ENCODE results near the gene ATP5F1C. TPM values are rescaled to one million over a fixed set of nuclear protein-coding genes. Genes with fewer than 3 reads are reported as not detected.

Gene ATP5F1C
- total and polyA plus RNA-seq, 8 donors, result 177 to 280 (median 256) TPM

DNA sequence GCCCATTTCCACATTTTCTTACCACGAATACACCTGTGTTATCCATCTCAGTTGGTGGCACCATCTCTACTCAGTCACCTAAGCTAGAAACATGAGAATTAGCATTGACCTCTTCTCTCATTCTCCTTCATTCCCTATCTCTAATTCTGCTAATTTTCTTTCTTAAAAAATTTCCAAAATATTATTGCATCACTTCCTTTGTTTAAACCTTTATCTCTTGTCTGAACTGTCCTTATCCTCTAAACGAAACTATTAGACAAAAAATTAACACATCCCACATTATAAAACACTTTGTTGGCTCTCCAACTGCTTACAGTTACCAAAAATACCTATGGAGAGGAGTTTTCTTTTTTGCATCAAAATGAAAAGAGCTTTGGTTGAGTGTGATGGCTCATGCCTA is 48.6 kb downstream of the ATP5F1C start:
- TF ChIP-seq CTCF (IDR thresholded peaks at IDR 0.05), result no peak
- H3K4me3 ChIP-seq, result no peak overlapping the region
- intact Hi-C loops (cut with DNase I), result no loop called here
- no peak for DNase-seq
- H3K27ac ChIP-seq, result no peak overlapping the region
- H3K9me3 ChIP-seq, result no peaks in the 10 kb centered on the region
- H3K27me3 ChIP-seq, result no peaks in the 10 kb centered on the region
- ATAC-seq, result no peak
- H3K36me3 ChIP-seq, result no peaks in the 10 kb centered on the region
- H3K4me1 ChIP-seq, result no peaks in the 10 kb centered on the region

- Histone ChIP-seq H3K4me3 (no peak overlapping the region), H3K27ac (no peak overlapping the region), H3K9me3 (no peaks in the 10 kb centered on the region), H3K4me1 (no peaks in the 10 kb centered on the region), H3K36me3 (no peaks in the 10 kb centered on the region), H3K27me3 (no peaks in the 10 kb centered on the region)
- DNase-seq (no peak), ATAC-seq (no peak)
- intact Hi-C loops (cut with DNase I), result no loop called here
- TF ChIP-seq CTCF (IDR thresholded peaks at IDR 0.05), result no peak
Observed at GRCh38 chr10:7846591-7846990, 58.6 kb downstream of the ATP5F1C start.

DNA sequence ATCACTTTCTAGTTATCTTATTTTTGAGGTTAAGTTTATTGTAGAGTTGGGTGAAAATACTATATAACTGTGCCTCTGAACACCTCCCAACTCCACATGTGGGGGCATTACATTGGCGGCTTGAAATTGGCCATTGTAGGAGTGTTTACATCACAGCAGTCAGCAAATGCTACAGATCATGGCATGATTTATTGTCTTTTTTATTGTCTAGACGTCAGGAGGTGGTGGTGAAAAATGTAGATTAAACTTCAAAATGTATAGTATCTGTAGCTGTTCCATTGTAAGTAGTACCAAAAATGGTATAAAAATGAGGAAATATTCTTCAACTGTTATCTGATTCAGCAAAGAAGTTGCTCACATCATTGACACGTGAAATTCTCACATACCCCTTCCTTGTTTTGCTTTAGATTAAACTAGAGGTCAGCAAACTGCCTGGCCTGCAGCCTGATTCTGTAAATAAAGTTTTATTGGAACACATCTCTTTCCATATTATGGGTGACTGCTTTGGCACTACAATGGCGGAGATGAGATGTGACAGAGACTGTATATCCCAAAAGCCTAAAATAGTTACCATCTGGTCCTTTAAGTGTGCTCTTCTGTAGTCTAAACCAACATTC is 65.4 kb downstream of the ATP5F1C start:
- no peak for ATAC-seq
- Histone ChIP-seq H3K9me3 (no peaks in the 10 kb centered on the region), H3K4me1 (peaks cover 0 to 13% of the 10 kb centered on the region in 2 donors), H3K36me3 (no peaks in the 10 kb centered on the region), H3K4me3 (no peak overlapping the region), H3K27me3 (no peaks in the 10 kb centered on the region), H3K27ac (no peak overlapping the region)
- no peak for DNase-seq
- intact Hi-C loops (cut with DNase I), result no loop called here
- no peak for TF ChIP-seq CTCF (IDR thresholded peaks at IDR 0.05)

- H3K36me3 ChIP-seq, result no peaks in the 10 kb centered on the region
- TF ChIP-seq CTCF (IDR thresholded peaks at IDR 0.05), result no peak
- no peak overlapping the region for H3K4me3 ChIP-seq
- intact Hi-C loops (cut with DNase I), result no loop called here
- no peak for ATAC-seq
- no peaks in the 10 kb centered on the region for H3K27me3 ChIP-seq
- H3K27ac ChIP-seq, result no peak overlapping the region
- H3K4me1 ChIP-seq, result peaks cover 0 to 13% of the 10 kb centered on the region in 2 donors
- no peaks in the 10 kb centered on the region for H3K9me3 ChIP-seq
- no peak for DNase-seq
Observed at GRCh38 chr10:7853890-7854289, 65.9 kb downstream of the ATP5F1C start.

GRCh38 chr10:7855205-7855604 is 67.2 kb downstream of the ATP5F1C start:
- Histone ChIP-seq H3K36me3 (no peaks in the 10 kb centered on the region), H3K27ac (no peak overlapping the region), H3K4me3 (no peak overlapping the region), H3K27me3 (no peaks in the 10 kb centered on the region), H3K9me3 (no peaks in the 10 kb centered on the region), H3K4me1 (peaks cover 0 to 13% of the 10 kb centered on the region in 2 donors)
- TF ChIP-seq CTCF (IDR thresholded peaks at IDR 0.05), result no peak
- DNase-seq, result no peak
- intact Hi-C loops (cut with DNase I), result no loop called here
- ATAC-seq, result no peak
